A549 treated with Hydrocortisone at 1 μM for 4 hours (cell line): Measurements from ENCODE around the gene IRF7. TPM values are rescaled to one million over a fixed set of nuclear protein-coding genes. Genes with fewer than 3 reads are reported as not detected.

Experiments used
- total RNA-seq: library from RNA; stranded (reverse); fragments of 200-300 nt; extraction: Qiagen RNA extraction; gene quantifications from 5 replicates; pipeline ENCODE4 v1.2.3, GENCODE V29; 2022

The IRF7 gene
- total RNA-seq = 6.2 to 7.7 TPM (median 6.8 TPM) in 5 replicates

GRCh38 chr11:615504-616319 is at the start of gene IRF7:
Gene IRF7, minus strand, starts transcription at chr11:615950. Its CDS starts 586 bp downstream, at chr11:615364.

GRCh38 chr11:636511-637332 is 21.0 kb upstream of the IRF7 start, which contains the start of gene DRD4:
Gene DRD4, plus strand, starts transcription at chr11:637269. Its CDS starts 36 bp downstream, at chr11:637305.

GRCh38 chr11:626475-627307 is 10.9 kb upstream of the IRF7 start, which contains the start of gene SCT:
Gene SCT, minus strand, starts transcription at chr11:627181. Its CDS starts 38 bp downstream, at chr11:627143.

GRCh38 chr11:624705-625635 is 9.2 kb upstream of the IRF7 start, which contains the start of gene CDHR5:
Gene CDHR5, minus strand, starts transcription at chr11:624955. Its CDS starts 53 bp downstream, at chr11:624902.

GRCh38 chr11:575996-576768 is 39.6 kb downstream of the IRF7 start, which contains the start of gene PHRF1:
Gene PHRF1, plus strand, starts transcription at chr11:576470. Its CDS starts 5,043 bp downstream, at chr11:581513.

Other genes with a start within 250 kb of the IRF7 start
- 11.1 to 17.5 TPM (median 15.4 TPM) in 5 replicates for gene B4GALNT4, start 246.5 kb downstream of the IRF7 start, total RNA-seq
- 29.7 to 39.3 TPM (median 38.3 TPM) in 5 replicates for gene PKP3, start 221.7 kb downstream of the IRF7 start, total RNA-seq
- gene SIGIRR, start 201.0 kb downstream of the IRF7 start, total RNA-seq = 49.9 to 91.7 TPM (median 86.6 TPM) in 5 replicates
- 0.75 to 1.4 TPM (median 0.89 TPM) in 5 replicates for gene ANO9, start 173.9 kb downstream of the IRF7 start, total RNA-seq
- gene PTDSS2, start 165.7 kb downstream of the IRF7 start, total RNA-seq = 37.1 to 44.4 TPM (median 42.1 TPM) in 5 replicates
- 143 to 179 TPM (median 169 TPM) in 5 replicates for gene RNH1, start 108.7 kb downstream of the IRF7 start, total RNA-seq
- gene HRAS, start 80.4 kb downstream of the IRF7 start, total RNA-seq = 107 to 177 TPM (median 154 TPM) in 5 replicates
- 0.71 to 0.86 TPM (median 0.81 TPM) in 5 replicates for gene LRRC56, start 78.4 kb downstream of the IRF7 start, total RNA-seq
- 1.9 to 2.8 TPM (median 2.7 TPM) in 5 replicates for gene LMNTD2, start 55.2 kb downstream of the IRF7 start, total RNA-seq
- 50.5 to 64.1 TPM (median 51.3 TPM) in 5 replicates for gene RASSF7, start 55.0 kb downstream of the IRF7 start, total RNA-seq
- 34.9 to 36.8 TPM (median 35.7 TPM) in 5 replicates for gene PHRF1, start 39.5 kb downstream of the IRF7 start, total RNA-seq
- gene CDHR5, start 9.0 kb upstream of the IRF7 start, total RNA-seq = 0.03 to 0.13 TPM (median 0.03 TPM) in 3 of 5 replicates, not detected in the others
- gene SCT, start 11.2 kb upstream of the IRF7 start, total RNA-seq = not detected in 5 replicates
- gene DRD4, start 21.3 kb upstream of the IRF7 start, total RNA-seq = 0.10 to 0.31 TPM (median 0.22 TPM) in 5 replicates
- gene DEAF1, start 79.3 kb upstream of the IRF7 start, total RNA-seq = 29.4 to 37.4 TPM (median 34.6 TPM) in 5 replicates
- gene TMEM80, start 79.9 kb upstream of the IRF7 start, total RNA-seq = 8.8 to 11.2 TPM (median 11.0 TPM) in 5 replicates
- gene EPS8L2, start 90.3 kb upstream of the IRF7 start, total RNA-seq = 86.6 to 123 TPM (median 114 TPM) in 5 replicates
- 392 to 415 TPM (median 399 TPM) in 5 replicates for gene TALDO1, start 131.5 kb upstream of the IRF7 start, total RNA-seq
- 37.2 to 46.9 TPM (median 43.5 TPM) in 5 replicates for gene GATD1, start 161.5 kb upstream of the IRF7 start, total RNA-seq
- gene CEND1, start 174.1 kb upstream of the IRF7 start, total RNA-seq = 1.4 to 2.8 TPM (median 2.4 TPM) in 5 replicates
- 27.4 to 34.4 TPM (median 31.1 TPM) in 5 replicates for gene SLC25A22, start 182.3 kb upstream of the IRF7 start, total RNA-seq
- gene PIDD1, start 189.3 kb upstream of the IRF7 start, total RNA-seq = 10.1 to 14.2 TPM (median 13.5 TPM) in 5 replicates
- gene RPLP2, start 194.0 kb upstream of the IRF7 start, total RNA-seq = 1,408 to 2,641 TPM (median 2,478 TPM) in 5 replicates
- 37.4 to 59.4 TPM (median 57.4 TPM) in 5 replicates for gene PNPLA2, start 203.0 kb upstream of the IRF7 start, total RNA-seq
- 3.0 to 6.3 TPM (median 5.7 TPM) in 5 replicates for gene CRACR2B, start 212.0 kb upstream of the IRF7 start, total RNA-seq
- 809 to 892 TPM (median 846 TPM) in 5 replicates for gene CD151, start 217.0 kb upstream of the IRF7 start, total RNA-seq
- 474 to 756 TPM (median 614 TPM) in 5 replicates for gene POLR2L, start 226.6 kb upstream of the IRF7 start, total RNA-seq
- 139 to 194 TPM (median 190 TPM) in 5 replicates for gene TSPAN4, start 226.9 kb upstream of the IRF7 start, total RNA-seq